ENCODE results near the gene AMBRA1.
A peak's percentile ranks its signal among the peaks of the same experiment; 100 is the strongest.
"Not testable (repeated sequence)": the region's sequence is repeated elsewhere in the genome, so short reads cannot be mapped to it uniquely, and the experiment has no call there.

AMBRA1 gene

DNA sequence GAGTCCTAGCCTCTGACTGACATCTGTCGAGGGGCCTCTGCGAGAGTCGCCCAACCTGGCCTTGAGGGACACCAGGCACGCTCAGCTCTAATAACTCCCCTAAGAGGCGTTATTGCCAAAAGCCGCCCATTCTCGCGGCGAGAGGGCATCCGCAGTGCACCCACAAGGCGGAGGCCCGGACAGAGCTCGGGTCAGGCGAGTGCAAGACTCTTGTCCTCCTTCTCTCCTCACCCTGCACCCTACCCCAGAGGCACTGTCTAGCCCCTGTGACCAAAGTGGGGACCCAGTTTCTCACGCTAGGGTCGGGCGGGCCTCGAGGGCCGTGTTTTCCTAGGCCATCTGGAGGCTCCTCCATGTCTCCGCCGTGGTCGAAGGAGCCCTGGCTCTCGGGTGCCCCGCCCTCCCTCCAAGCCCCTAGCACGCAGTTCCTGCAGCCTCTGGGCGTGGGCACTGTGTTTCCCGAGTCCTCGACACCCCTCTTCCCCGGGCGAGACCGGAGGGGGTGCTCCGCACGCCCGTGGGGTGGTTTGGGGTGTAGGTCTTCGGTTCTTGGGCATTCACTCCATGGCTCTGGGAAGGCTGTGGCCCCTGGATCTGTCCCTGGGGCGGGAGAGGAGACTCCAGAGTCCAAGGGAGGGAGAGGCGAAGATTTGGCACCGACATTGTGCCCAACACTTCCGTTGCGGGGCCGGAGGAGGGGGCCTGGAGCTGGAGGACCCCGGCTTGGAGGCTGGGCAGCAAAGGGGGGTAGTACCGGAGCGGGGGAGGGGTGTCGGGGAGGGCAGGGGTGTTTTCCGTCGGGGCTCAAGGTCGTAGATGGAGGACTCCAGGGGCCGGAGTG lies 203.3 kb downstream of the AMBRA1 start:
- DNase-seq, result no peak

DNA sequence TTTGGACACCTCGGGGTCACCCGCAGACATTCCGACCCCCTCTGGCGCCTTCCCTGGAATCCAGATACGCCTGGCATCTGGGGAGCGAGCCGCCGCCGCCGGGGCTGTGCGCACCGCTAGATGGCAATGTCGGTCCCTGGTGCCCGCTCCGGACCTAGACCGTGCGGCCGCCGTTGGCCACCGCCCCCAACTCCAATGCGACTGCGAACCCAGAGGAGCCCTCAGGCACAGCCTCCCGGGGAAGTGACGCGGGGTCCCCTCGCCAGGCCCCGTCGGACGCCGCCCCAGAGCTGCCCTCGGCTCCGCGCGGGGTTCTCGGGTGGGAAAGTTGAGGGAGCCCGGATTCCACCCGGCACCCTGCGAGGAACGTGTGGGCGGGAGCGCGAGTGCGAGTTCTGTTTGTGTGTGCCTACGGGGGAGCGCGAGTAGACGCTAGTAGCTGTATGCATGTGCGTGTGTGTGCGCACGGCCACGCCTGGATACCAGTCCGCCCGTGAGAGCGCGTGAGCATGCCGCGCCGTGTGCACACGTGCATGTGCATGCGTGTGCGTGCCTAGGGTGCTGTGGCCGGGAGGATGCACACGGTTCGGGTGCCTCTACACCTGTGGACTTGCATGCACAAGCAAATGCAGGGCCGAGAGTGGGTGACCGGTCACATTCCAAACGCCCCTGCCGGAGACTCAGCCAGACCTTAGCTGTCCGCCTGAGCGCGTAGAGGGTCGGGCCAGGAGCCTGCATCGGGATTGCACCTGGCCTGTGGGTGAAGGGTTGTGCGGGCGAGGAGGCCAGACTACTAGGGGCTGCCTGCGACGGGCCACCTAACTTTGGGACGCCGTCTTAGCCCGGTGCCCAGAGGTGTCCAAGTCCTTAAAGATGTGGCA lies 204.1 kb downstream of the AMBRA1 start:
- peak; percentile 79 to 82 for DNase-seq

DNA sequence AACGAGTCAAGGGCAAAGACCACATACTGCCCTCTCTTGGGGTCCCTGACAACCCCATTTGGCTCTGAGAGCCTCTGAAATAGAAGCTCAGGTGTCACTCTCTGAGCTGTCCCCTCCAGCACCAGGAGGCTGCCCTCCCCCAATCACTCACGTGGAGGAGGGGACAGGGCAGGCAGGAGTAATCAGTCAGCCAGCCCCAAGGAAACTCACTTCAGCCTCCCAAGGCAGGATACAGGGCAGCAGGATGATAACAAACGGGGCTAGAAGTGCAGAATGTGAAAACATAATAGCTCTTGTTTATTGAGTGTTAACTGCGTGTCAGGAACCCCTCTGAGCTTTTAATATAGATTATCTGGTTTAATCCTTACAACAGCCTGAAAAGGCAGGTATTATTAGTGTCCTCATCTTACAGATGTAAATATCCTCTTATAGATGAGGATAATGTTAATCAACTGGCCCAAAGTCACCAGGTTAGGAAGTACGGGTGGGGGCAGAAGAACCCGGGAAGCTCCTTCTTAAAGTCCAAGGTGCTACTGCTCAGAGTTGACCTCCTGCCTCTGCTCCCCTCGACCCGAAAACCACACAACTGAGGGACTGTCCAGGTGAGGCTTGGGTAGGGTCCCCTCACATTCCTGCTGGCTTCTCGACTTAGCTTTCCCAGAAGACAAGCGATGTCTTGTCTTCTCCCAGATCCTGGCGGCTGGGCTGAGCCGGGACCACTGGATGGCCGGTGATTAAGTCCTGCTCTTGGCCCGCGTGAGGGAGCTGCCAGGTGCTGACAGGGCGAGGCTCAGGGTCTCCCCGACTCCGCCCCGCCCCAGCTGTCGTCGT lies 205.0 kb downstream of the AMBRA1 start:
- DNase-seq, result no peak

DNA sequence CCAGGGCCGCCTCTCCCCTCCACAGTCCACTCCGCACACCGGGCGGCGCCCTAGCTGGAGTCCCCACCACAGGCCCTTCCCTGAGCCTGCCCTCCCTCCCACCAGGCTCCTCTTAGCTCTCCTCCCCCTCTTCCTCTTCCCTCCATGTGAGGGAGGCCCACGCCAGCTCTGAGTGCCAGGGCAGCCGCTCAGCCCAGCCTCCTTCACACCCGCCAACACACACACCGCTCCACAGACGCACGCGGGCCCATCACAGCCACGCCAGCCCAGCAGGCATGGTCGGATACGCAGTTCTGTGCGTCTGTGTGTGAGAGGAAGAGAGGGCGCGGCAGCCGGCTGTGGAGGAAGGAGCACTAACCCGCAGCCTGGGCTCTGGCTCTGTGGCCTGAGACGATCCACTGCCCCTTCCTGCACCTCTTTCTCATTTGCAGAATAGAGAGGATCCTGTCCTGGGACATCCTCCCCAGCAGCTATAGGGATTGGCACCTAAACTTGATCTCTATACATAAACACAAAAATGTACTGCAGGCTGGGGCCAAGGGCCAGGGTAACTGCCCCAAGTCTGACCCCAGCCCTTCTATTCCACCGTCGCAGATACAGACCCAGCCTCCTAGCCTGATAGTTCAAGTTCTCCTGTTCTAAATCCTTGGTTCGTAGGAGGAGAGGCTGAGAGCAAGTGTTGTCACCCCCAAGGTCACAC lies 205.8 kb downstream of the AMBRA1 start:
- no peak for DNase-seq

DNA sequence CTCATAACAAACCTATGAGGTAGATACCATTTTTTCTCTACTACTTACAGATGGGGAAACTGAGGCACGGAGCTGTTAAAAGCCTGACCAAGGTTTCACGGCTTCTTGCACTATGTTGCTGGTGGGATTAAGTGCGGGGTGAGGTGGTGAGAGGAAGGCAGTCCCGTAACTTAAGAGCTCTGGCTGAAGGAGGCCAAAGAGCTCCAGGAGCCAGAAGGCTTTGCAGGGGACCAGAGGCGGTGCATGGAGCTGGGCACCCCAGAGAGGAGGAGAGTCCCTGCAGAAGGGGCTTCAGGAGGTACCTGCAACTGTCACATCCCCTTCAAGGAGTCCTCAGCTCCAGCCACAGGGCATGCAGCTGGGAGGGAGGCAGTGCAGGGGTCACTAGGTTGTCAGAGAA lies 206.4 kb downstream of the AMBRA1 start:
- DNase-seq, result no peak

DNA sequence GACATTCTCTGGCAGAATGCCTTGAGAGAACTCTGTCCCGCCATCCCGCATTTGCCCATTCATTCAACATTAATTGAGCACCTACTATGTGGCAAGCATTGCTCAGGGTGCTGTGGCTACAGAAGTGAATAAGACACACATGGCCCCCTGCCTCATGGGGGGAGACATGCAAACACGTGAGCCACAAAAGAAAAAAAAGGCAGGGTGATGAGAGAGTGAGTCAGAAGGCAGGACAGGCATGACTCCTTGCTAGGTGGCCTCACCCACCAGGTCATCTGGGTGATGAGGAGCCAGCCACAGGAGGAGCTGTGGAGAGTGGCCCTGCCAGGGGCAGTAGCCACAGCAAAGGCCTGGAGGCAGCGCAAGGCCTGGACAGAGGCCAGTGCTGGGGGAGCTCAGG lies 207.1 kb downstream of the AMBRA1 start:
- DNase-seq, result no peak

DNA sequence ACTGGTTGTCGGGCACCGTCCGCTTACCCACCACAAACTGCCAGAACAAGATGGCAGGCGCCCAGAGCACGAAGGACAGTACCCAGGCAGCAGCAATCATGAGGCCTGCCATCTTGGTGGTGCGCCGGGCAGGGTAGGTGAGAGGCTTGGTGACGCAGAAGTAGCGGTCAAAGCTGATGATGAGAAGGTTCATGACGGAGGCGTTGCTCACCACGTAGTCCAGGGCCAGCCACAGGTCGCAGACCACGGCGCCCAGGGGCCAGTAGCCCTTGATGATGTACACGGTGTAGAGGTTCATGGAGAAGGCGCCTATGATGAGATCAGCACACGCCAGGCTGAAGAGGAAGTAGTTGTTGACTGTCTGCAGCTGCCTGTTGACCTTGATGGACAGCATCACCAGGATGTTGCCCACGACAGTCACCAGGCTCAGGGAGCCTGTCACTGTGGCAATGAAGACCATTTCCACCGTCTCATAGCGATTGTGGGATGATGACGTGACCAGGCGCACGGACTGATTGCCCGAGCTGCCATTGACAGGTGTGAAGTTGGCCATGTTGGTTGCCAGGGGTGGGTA lies 207.7 kb downstream of the AMBRA1 start:
- DNase-seq, result no peak

DNA sequence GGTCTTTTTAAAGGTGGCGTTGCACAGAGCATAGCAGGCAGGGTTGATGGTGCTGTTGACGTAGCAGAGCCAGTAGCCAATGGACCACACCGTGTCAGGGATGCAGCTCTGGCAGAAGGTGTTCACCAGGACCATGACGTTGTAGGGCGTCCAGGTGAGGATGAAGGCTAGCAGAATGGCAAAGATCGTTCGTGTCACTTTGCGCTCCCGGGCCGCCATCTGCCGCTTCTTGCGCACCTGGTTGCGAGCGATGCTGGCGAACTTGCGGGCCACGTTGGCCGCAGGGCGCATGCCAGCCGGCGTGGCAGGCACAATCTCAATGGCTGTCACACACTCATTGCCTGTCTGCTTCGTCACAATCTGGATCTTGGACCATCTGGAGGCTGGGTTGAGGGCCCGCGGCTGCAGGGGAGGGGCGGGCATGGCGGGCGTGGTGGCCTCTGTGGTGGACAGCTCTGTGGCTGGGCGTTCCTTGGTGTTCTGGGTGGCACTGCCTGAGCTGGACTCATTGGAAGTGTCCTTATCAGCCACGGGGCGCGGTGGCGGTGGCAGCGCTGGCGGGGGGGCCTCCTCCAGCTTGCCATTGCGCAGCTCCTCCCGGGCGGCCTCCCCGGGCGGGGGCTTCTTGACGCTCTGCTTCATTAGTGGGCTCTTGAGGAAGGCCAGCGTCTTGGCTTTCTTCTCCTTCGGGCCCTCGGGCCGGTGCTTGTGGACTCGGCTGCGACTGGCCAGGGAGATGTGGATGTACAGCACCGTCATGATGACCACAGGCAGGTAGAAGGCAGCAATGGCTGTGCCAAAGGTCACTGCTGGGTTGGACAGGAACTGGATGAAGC lies 208.4 kb downstream of the AMBRA1 start:
- DNase-seq, result no peak

DNA sequence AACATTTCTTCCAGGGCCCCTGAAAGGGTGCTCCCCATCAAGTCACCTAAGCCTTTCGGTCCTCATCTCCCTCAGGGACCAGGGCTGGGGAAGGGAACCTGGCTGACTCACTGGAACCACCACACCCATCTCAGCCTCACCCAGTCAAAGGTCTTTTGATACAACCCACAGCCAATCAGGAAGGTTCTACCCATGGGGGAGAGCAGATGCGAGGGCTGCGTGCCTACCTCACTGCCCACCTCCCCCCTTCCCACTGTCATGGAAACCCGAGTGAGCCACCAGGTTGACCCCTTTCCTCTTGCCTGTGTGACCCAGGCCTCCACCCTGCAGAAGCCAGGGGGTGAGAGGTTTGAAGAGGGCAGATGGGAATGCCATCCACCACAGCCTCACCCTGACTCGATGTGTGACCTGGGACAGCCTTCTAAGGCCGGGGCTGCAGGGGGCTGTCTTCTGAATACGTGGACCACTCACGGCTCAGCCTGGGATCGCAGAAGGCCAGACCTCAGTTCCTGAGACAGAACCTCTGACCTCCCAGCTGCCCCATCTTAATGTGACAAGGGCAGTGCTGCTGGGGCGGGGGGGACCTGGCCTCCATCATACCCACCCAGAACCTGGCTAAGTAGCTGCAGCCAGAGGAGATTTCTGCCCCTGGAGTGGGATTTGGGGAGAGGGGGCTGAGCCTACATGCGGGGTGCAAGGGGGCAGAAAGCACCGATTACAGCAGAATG lies 209.7 kb downstream of the AMBRA1 start:
- no peak for DNase-seq

DNA sequence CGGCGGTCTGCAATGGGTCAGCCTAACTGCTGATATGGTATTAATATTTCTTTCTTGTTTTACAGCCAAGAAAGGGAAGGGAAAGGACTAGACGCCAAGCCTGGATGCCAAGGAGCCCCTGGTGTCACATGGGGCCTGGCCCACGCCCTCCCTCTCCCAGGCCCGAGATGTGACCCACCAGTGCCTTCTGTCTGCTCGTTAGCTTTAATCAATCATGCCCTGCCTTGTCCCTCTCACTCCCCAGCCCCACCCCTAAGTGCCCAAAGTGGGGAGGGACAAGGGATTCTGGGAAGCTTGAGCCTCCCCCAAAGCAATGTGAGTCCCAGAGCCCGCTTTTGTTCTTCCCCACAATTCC lies 210.4 kb downstream of the AMBRA1 start:
- DNase-seq, result no peak

DNA sequence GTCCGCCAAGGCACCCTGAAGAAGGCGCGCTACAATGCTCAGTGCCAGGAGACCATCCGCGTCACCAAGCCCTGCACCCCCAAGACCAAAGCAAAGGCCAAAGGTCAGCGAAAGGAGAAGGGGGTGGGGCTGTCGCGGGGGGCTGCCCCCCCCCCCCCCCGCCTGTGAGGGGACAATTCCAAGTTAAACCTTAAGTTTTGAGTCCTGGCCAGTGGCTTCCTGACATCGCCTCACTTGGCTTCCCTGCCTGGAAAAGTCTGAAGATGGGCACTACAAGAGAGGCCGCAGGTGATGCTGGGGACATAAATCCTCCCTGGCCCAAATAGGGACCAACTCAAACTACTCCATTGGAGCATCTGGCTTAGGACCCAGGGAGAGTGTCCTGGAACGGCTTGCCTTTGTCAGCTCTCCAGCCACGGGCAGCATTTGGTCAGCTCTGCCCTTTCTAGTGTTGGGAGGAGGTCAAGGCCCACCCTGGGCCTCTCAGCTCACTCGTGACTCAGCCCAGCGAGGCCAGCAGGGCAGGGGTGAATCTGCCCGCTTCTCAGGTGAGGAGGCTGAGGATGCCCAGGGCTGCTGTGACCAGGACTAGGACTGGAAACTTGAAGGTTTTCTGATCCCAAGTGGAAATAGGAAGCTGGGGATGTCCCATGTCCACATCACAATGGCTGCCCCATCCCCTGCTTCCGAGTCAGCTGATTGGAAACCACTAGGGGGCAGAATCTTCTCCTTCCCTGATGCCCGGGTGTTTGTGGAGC lies 211.0 kb downstream of the AMBRA1 start:
- DNase-seq, result peak; percentile 29 to 33

DNA sequence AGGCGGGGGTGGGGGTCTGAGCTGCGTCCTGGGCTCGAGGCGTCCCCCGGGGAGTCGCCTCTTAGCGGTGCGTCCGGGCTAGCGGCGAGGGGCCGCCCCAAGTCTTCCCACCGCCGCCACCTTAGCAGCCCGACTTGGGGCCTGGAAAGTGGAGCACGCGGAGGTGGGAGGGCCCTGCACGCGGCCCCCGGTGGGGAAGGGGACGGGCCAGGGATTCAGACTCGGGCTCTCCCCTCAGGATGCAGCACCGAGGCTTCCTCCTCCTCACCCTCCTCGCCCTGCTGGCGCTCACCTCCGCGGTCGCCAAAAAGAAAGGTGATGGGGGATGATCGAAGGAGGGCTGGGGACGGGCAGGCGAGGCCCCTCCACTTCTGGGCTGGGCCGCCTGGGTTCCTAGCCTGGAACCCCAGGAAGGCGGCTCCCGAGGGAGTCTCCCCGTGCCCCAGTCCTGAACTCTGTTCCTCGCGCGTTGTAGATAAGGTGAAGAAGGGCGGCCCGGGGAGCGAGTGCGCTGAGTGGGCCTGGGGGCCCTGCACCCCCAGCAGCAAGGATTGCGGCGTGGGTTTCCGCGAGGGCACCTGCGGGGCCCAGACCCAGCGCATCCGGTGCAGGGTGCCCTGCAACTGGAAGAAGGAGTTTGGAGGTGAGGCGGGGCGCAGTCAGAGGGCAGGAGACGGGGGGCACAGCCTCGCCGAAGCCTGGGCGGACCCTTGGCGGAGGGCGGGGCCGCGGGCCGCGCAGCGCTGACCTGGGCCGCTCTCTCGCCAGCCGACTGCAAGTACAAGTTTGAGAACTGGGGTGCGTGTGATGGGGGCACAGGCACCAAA lies 211.8 kb downstream of the AMBRA1 start:
- DNase-seq, result no peak

DNA sequence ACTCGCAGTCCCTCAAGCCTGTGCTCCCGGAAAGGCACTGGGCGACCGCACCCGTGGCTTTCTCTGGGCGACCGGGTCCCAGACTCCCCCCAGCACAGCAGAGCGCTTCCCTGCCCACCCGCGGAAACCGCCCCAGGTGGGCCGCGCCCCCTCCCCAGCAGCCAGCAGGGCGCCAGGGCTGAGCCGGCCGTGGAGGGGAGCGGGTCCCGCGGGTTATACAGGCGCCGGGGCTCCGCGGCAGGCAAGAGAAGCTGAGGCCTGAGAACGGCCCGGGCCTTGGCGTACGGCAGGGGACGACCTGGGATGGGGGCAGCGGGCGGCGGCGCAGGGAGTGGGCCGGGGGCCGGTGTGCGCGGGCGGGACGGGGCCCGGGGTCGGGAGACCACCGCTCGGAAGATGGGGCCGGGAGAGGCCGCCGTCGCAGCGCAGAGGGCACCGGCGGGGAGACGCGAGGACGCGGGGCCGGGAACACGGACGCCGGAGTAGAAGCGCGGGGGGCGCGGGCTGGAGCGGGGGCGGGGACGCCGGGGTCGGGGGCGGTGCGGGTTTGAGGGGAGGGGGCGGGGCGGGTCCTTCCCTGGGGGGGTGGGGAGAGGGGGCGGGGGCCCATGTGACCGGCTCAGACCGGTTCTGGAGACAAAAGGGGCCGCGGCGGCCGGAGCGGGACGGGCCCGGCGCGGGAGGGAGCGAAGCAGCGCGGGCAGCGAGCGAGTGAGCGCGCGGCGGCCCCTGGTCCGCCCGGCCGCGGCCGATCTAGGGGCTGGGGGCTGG lies 212.6 kb downstream of the AMBRA1 start, which contains the start of gene MDK:
MDK (plus strand) TSS at position 622 of the 771 bp plus-strand sequence. CDS start 389 bp downstream, outside the sequence.
- DNase-seq, result no peak

DNA sequence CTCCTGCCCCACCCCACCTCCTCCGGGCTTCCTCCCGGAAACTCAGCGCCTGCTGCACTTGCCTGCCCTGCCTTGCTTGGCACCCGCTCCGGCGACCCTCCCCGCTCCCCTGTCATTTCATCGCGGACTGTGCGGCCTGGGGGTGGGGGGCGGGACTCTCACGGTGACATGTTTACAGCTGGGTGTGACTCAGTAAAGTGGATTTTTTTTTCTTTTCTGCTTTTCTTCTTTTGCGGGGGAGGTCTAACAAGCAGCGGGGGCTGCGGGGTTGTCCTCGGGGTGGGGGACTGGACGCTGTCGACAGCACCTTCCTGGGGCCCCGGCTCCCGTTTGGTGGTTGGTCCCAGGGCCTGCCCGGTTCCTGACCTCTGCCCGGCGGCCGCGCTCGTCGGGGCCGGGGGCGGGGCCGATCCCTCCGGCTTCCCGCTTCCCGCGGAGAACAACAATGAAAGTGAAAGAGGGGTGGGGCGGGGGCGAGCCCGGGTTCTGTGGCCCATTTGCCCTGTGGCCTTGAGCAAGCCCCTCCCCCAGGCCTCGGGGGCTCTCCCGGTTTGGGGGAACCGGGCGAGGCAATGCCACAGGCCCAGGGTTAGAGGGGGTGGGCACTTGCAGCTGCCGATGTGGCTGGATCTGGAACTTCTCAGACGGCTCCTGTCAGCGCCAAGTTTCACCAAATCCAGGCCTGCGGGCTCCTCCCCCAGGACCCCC lies 213.3 kb downstream of the AMBRA1 start:
- no peak for DNase-seq

DNA sequence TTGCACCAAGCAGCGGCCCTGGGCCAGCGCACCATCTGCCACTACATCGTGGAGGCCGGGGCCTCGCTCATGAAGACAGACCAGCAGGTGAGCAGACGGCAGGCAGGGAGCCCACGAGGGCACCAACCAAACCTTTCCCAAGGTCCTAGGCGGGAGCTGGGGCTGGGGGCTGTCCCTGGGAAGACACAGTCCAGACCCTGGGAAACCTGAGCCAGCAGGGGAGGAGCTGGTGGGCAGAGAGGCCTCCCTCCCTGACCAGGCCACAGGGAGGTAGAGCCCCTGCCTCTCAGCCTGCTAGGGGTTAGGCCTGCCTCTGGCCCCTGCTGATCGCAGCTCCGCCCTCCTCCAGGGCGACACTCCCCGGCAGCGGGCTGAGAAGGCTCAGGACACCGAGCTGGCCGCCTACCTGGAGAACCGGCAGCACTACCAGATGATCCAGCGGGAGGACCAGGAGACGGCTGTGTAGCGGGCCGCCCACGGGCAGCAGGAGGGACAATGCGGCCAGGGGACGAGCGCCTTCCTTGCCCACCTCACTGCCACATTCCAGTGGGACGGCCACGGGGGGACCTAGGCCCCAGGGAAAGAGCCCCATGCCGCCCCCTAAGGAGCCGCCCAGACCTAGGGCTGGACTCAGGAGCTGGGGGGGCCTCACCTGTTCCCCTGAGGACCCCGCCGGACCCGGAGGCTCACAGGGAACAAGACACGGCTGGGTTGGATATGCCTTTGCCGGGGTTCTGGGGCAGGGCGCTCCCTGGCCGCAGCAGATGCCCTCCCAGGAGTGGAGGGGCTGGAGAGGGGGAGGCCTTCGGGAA lies 214.1 kb downstream of the AMBRA1 start:
- not testable (repeated sequence) for DNase-seq

DNA sequence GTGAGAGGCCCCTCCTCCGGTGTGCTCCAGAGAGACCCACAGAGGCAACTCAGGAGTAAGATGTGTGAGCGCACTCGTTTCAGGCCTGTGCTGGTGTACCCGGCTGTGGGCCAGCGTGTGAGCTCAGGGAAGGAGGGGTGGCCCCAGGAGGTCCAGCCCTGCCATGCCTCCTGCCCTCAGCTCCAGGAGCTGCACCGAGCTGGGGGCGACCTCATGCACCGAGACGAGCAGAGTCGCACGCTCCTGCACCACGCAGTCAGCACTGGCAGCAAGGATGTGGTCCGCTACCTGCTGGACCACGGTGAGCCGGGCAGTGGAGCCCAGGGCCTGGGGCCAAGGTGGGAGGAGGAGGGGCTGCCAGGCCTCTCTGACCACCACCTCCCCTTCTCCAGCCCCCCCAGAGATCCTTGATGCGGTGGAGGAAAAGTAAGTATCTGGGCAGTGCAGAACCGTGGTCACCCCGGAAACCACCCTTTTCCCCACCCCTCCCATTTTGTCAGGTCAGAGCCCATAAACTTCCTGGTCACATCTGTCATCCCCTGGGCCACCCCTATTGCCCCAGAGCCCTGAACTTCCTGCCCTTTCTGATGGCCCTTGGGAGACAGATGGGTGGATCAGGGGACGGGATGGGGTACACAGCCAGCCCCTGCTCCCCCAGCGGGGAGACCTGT lies 214.9 kb downstream of the AMBRA1 start:
- DNase-seq, result no peak

Data from NCI-H2081 (cell line).